A549 (cell line): ENCODE results near the gene LYST. TPM values are rescaled to one million over a fixed set of nuclear protein-coding genes. Genes with fewer than 3 reads are reported as not detected.

Experiments used
- ATAC-seq, 2 experiments: fragments of 200-7000 bp in 1 of 2; fragments of >200 bp in 1 of 2; cut with Nextera tagmentation in 1 of 2; cut with Tn5 transposase in 1 of 2; 3 replicates each; pipeline versions ENCODE4 v1.8.0 to v1.9.1; 2018 to 2020; ENCODE audit warnings: mild to moderate bottlenecking in 1 of 2, moderate library complexity in 1 of 2
- CTCF ChIA-PET: fragments of 300-600 bp; sonication (Branson Sonifier 250); formaldehyde crosslinking; extraction: SDS; loops from one replicate; lab custom pipeline; 2021; ENCODE audit warnings: antibody characterized with exemption, inconsistent platforms; lab: Yijun Ruan, JAX
- POLR2A ChIA-PET: fragments of 350-600 bp; formaldehyde crosslinking; extraction: SDS; loops from one replicate; lab custom pipeline; 2021; ENCODE audit warnings: antibody characterized with exemption, inconsistent platforms; lab: Yijun Ruan, JAX
- DNase-seq, 2 experiments: peaks; one replicate each; pipeline versions ENCODE4 v3.0.0 to v3.0.0-alpha.2; 2011 to 2016; ENCODE audit warnings: low read depth in 1 of 2, low spot score in 1 of 2
- FAIRE-seq: peaks from 2 replicates; lab custom pipeline; 2011; peaks lifted over from hg19 to GRCh38; lab: Jason Lieb, UNC
- H3K27ac ChIP-seq, 2 experiments: fragments of >200 bp; sonication (Bioruptor Twin); formaldehyde crosslinking; 3 replicates each; pipeline ENCODE4 v1.5.1; 2016 to 2017
- H3K4me1 ChIP-seq: fragments of >200 bp; sonication (Bioruptor Twin); formaldehyde crosslinking; 3 replicates; pipeline ENCODE4 v1.6.1; 2016
- H3K4me2 ChIP-seq: fragments of >200 bp; sonication (Bioruptor Twin); formaldehyde crosslinking; 3 replicates; pipeline ENCODE4 v1.6.1; 2016
- H3K4me3 ChIP-seq: fragments of >200 bp; sonication (Bioruptor Twin); formaldehyde crosslinking; 3 replicates; pipeline ENCODE4 v1.5.1; 2016
- H3K9me3 ChIP-seq: fragments of >200 bp; sonication (Bioruptor Twin); formaldehyde crosslinking; 3 replicates; pipeline ENCODE4 v1.6.1; 2016
- ATOH8 ChIP-seq: fragments of 250-450 bp; sonication (Bioruptor Pico); IDR thresholded peaks from 2 replicates; pipeline ENCODE4 v1.5.0; 2020; ENCODE audit warnings: low read depth, mild to moderate bottlenecking, moderate library complexity
- CBX8 ChIP-seq: fragments of 200-600 bp; sonication (generic); IDR thresholded peaks from 2 replicates; pipeline ENCODE4 v1.6.1; 2016
- CHD4 ChIP-seq: fragments of 200-600 bp; sonication (generic); IDR thresholded peaks from 2 replicates; pipeline ENCODE4 v1.6.1; 2016; ENCODE audit warnings: antibody characterized with exemption, mild to moderate bottlenecking, borderline replicate concordance
- EHF ChIP-seq: fragments of 250-450 bp; sonication (Bioruptor Pico); IDR thresholded peaks from 2 replicates; pipeline ENCODE4 v1.5.0; 2020; ENCODE audit warnings: mild to moderate bottlenecking
- EHMT2 ChIP-seq: fragments of 200-600 bp; sonication (generic); IDR thresholded peaks from 2 replicates; pipeline ENCODE4 v1.6.1; 2016; ENCODE audit warnings: antibody characterized with exemption, low read depth, mild to moderate bottlenecking, moderate library complexity
- EP300 ChIP-seq, 2 experiments: fragments of >200 bp; sonication (Bioruptor Twin); formaldehyde crosslinking; IDR thresholded peaks; 2 replicates in 1 of 2; 3 replicates in 1 of 2; pipeline ENCODE4 v1.6.1; 2016 to 2017
- FOSB ChIP-seq: fragments of 250-450 bp; sonication (Bioruptor Pico); IDR thresholded peaks from 2 replicates; pipeline ENCODE4 v1.5.0; 2020; ENCODE audit warnings: mild to moderate bottlenecking, moderate library complexity
- FOXS1 ChIP-seq: fragments of 250-450 bp; sonication (Bioruptor Pico); IDR thresholded peaks from 2 replicates; pipeline ENCODE4 v1.5.0; 2020; ENCODE audit warnings: mild to moderate bottlenecking, moderate library complexity
- HEYL ChIP-seq: fragments of 250-450 bp; sonication (Bioruptor Pico); IDR thresholded peaks from 2 replicates; pipeline ENCODE4 v1.8.0; 2021; ENCODE audit warnings: mild to moderate bottlenecking, moderate library complexity
- HMGXB4 ChIP-seq: fragments of 250-450 bp; sonication (Bioruptor Pico); IDR thresholded peaks from 2 replicates; pipeline ENCODE4 v1.5.0; 2021; ENCODE audit warnings: mild to moderate bottlenecking, moderate library complexity, borderline replicate concordance
- KDM5A ChIP-seq: fragments of 200-600 bp; sonication (generic); IDR thresholded peaks from 2 replicates; pipeline ENCODE4 v1.6.1; 2016; ENCODE audit warnings: antibody characterized with exemption, mild to moderate bottlenecking
- NPAS2 ChIP-seq: fragments of 250-450 bp; sonication (Bioruptor Pico); IDR thresholded peaks from 2 replicates; pipeline ENCODE4 v1.8.0; 2022; ENCODE audit warnings: mild to moderate bottlenecking, moderate library complexity, borderline replicate concordance
- NR3C1 ChIP-seq: fragments of >200 bp; sonication (Bioruptor Twin); formaldehyde crosslinking; IDR thresholded peaks from 3 replicates; pipeline ENCODE4 v1.6.1; 2017
- POLR2AphosphoS2 ChIP-seq: conservative IDR thresholded peaks from 2 replicates; pipeline ENCODE4 v1.6.1; 2012; ENCODE audit warnings: low read length, improper control_type of control experiment, inconsistent platforms
- RARB ChIP-seq: fragments of 250-450 bp; sonication (Bioruptor Pico); IDR thresholded peaks from 2 replicates; pipeline ENCODE4 v1.8.0; 2021; ENCODE audit warnings: mild to moderate bottlenecking, moderate library complexity
- REST ChIP-seq: fragments of 200-600 bp; sonication (generic); IDR thresholded peaks from 2 replicates; pipeline ENCODE4 v1.6.1; 2016; ENCODE audit warnings: antibody characterized with exemption, mild to moderate bottlenecking, moderate library complexity
- RNF2 ChIP-seq: fragments of 200-600 bp; sonication (generic); IDR thresholded peaks from 2 replicates; pipeline ENCODE4 v1.6.1; 2016; ENCODE audit warnings: low read depth, mild to moderate bottlenecking, antibody characterized with exemption, moderate library complexity, borderline replicate concordance
- SMC3 ChIP-seq: fragments of >200 bp; sonication (Bioruptor Twin); formaldehyde crosslinking; IDR thresholded peaks from 3 replicates; pipeline ENCODE4 v1.6.1; 2018; ENCODE audit warnings: inconsistent platforms
- TP53 ChIP-seq: fragments of 250-450 bp; sonication (Bioruptor Pico); IDR thresholded peaks from 2 replicates; pipeline ENCODE4 v1.5.0; 2021; ENCODE audit warnings: mild to moderate bottlenecking, moderate library complexity
- ZC3H11A ChIP-seq: fragments of 450-650 bp; IDR thresholded peaks from 2 replicates; pipeline ENCODE4 v1.6.1; 2014; ENCODE audit warnings: antibody characterized with exemption, mild to moderate bottlenecking
- ZNF302 ChIP-seq: fragments of 250-450 bp; sonication (Bioruptor Pico); IDR thresholded peaks from 2 replicates; pipeline ENCODE4 v1.9.0; 2021; ENCODE audit warnings: inconsistent platforms, mild to moderate bottlenecking, moderate library complexity
- ZSCAN20 ChIP-seq: fragments of 250-450 bp; sonication (Bioruptor Pico); IDR thresholded peaks from 2 replicates; pipeline ENCODE4 v1.8.0; 2022; ENCODE audit warnings: mild to moderate bottlenecking, moderate library complexity
- WGBS: methylation state at CpG from one replicate; pipeline ENCODE4 v1.1.6; 2017; ENCODE audit errors: missing lambda C conversion rate; 5-methylcytosine and 5-hydroxymethylcytosine counted together
- polyA plus RNA-seq, 4 experiments: library from polyadenylated mRNA; depleted of rRNA in 3 of 4; stranded (reverse); fragments of >200 nt; fragmentation: RNase III in 1 of 4; extraction: RNeasy Plus Mini Kit Qiagen cat#74134 plus additional on column Dnase treatment in 1 of 4; gene quantifications; 2 replicates in 3 of 4; 3 replicates in 1 of 4; pipeline ENCODE4 v1.2.3, GENCODE V29; 2011 to 2017

LYST gene
- polyA plus RNA-seq, 2 of the 4 experiments (the other 2 are of a cell fraction), result 2.5 to 9.4 TPM

GRCh38 chr1:235888119-235888643, 21.5 kb upstream of the LYST start:
- H3K4me3 ChIP-seq, result no peak overlapping the region
- no peak for FAIRE-seq
- no peak for ATAC-seq
- CTCF ChIA-PET, result no interaction called here
- H3K27ac ChIP-seq, result no peak overlapping the region
- WGBS, result 82% methylated on average over 8 of the region's 8 CpGs
- no peak overlapping the region for H3K4me2 ChIP-seq
- no peak for DNase-seq
- H3K4me1 ChIP-seq, result peaks cover 7% of the 10 kb centered on the region; the same call in 2 of the 3 replicates
- TF ChIP-seq EHF (CRISPR knock-in tag), result no peak
- no peak for TF ChIP-seq REST
- no peak for TF ChIP-seq RARB (CRISPR knock-in tag)
- TF ChIP-seq POLR2AphosphoS2, result no peak
- no peak for TF ChIP-seq RNF2
- TF ChIP-seq CHD4, result no peak
- no peak for TF ChIP-seq FOXS1 (CRISPR knock-in tag)
- no peak for TF ChIP-seq KDM5A
- no peak for TF ChIP-seq ZC3H11A
- TF ChIP-seq CBX8, result no peak
- TF ChIP-seq ZNF302 (CRISPR knock-in tag), result no peak
- TF ChIP-seq TP53 (CRISPR knock-in tag), result no peak
- no peak for TF ChIP-seq ATOH8 (CRISPR knock-in tag)
- TF ChIP-seq ZSCAN20 (CRISPR knock-in tag), result no peak
- TF ChIP-seq, all 56 proteins: peak for 0
- H3K9me3 ChIP-seq, result no peaks in the 10 kb centered on the region
- POLR2A ChIA-PET, result no interaction called here

GRCh38 chr1:235887676-235888075, 21.0 kb upstream of the LYST start:
- FAIRE-seq (no peak), DNase-seq (no peak), ATAC-seq (no peak)
- Histone ChIP-seq H3K9me3 (no peaks in the 10 kb centered on the region), H3K27ac (no peak overlapping the region), H3K4me3 (no peak overlapping the region), H3K4me1 (peaks cover 7% of the 10 kb centered on the region; the same call in 2 of the 3 replicates), H3K4me2 (no peak overlapping the region)
- ChIA-PET CTCF (no interaction called here), POLR2A (no interaction called here)
- WGBS, result 91% methylated on average over 2 of the region's 2 CpGs
- TF ChIP-seq SMC3 (no peak), EP300 (IDR thresholded peaks at IDR 0.05) (no peak), CHD4 (no peak), HEYL (CRISPR knock-in tag) (no peak), NPAS2 (CRISPR knock-in tag) (no peak), EHMT2 (no peak), HMGXB4 (CRISPR knock-in tag) (no peak), NR3C1 (no peak), FOSB (CRISPR knock-in tag) (no peak), RARB (CRISPR knock-in tag) (no peak), ZSCAN20 (CRISPR knock-in tag) (no peak), TP53 (CRISPR knock-in tag) (no peak)
